Kidney (tissue), 14 donors: Measurements from ENCODE around the gene MICAL2. TPM values are rescaled to one million over a fixed set of nuclear protein-coding genes. Genes with fewer than 3 reads are reported as not detected.

Source experiments
- DNase-seq, 5 donors: peaks; one replicate each; pipeline ENCODE4 v3.0.0-alpha.2; 2013 to 2020
- FAIRE-seq: peaks from 2 replicates; lab custom pipeline; 2012; peaks lifted over from hg19 to GRCh38; lab: Jason Lieb, UNC
- H3K27ac ChIP-seq, 2 donors: one replicate each; pipeline ENCODE4 v1.7.0; 2013; ENCODE audit warnings: low read depth in 2 of 2, low read length in 2 of 2, inconsistent platforms in 1 of 2
- H3K27me3 ChIP-seq: one replicate; pipeline ENCODE4 v1.7.1; 2013; ENCODE audit warnings: low read length, inconsistent platforms; ENCODE audit not compliant: control insufficient read depth, insufficient read depth
- H3K36me3 ChIP-seq, 3 donors: one replicate each; pipeline versions ENCODE4 v1.7.0 to v1.7.1; 2013; ENCODE audit warnings: low read length in 3 of 3, control low read depth in 1 of 3, inconsistent platforms in 1 of 3; ENCODE audit not compliant: insufficient read depth in 3 of 3, control insufficient read depth in 2 of 3
- H3K4me1 ChIP-seq, 3 donors: one replicate each; pipeline versions ENCODE4 v1.7.0 to v1.7.1; 2013; ENCODE audit warnings: low read length in 3 of 3, inconsistent platforms in 1 of 3, low read depth in 1 of 3; ENCODE audit not compliant: control insufficient read depth in 2 of 3, insufficient read depth in 2 of 3
- H3K4me3 ChIP-seq, 3 donors: one replicate each; pipeline versions ENCODE4 v1.7.0 to v1.8.1; 2013; ENCODE audit warnings: low read length in 3 of 3, control low read depth in 1 of 3, inconsistent platforms in 1 of 3
- H3K9ac ChIP-seq, 3 donors: one replicate each; pipeline versions ENCODE4 v1.7.0 to v1.7.1; 2013; ENCODE audit warnings: low read length in 3 of 3, control low read depth in 1 of 3, inconsistent platforms in 1 of 3
- H3K9me3 ChIP-seq, 3 donors: one replicate each; pipeline versions ENCODE4 v1.7.0 to v1.7.1; 2013; ENCODE audit warnings: low read length in 3 of 3, control low read depth in 1 of 3, inconsistent platforms in 1 of 3; ENCODE audit not compliant: control insufficient read depth in 2 of 3, insufficient read depth in 1 of 3
- CTCF ChIP-seq: IDR thresholded peaks from 3 replicates; pipeline ENCODE4 v1.5.1; 2012; ENCODE audit warnings: mild to moderate bottlenecking, moderate library complexity, borderline replicate concordance; ENCODE audit not compliant: insufficient read depth; ENCODE audit errors: extremely low read depth
- intact Hi-C: fragments of 100-400 bp; cut with DNase I; formaldehyde crosslinking; loops from one replicate; pipeline ENCODE4 v1.11.1; 2022
- polyA plus RNA-seq: library from polyadenylated mRNA; stranded (reverse); fragments of 350-450 nt; fragmentation: Illumina TruSeq; extraction: RNeasy Lipid Tissue Mini Kit (QIAGEN cat#74804); gene quantifications from one replicate; pipeline ENCODE4 v1.2.3, GENCODE V29; 2014; ENCODE audit warnings: low read depth, low replicate concordance; ENCODE audit not compliant: insufficient read depth
- total RNA-seq: library from RNA; stranded (reverse); fragmentation: NEBNext Ultra II Directional; extraction: Animal tissue kit (Norgen Biotek cat#: 25700); gene quantifications from one replicate; pipeline ENCODE4 v1.2.1, GENCODE V29; 2021
- donor health status: control.
- donor health status: control.
- donor health status: control.
- donor health status: control.
- donor health status: control.
- donor health status: DM: yes; HTN: yes; CAD: no.
- donor health status: Normal renal cell carcinoma (clear cell type).

The MICAL2 gene
- total and polyA plus RNA-seq, 2 donors from 2014 or later, result 7.8 to 64.5 TPM

- H3K4me3 ChIP-seq, result no peak overlapping the region
- TF ChIP-seq CTCF, result no peak
- FAIRE-seq (no peak), DNase-seq (no peak)
- no peak overlapping the region for H3K9ac ChIP-seq
- H3K36me3 ChIP-seq, result no peaks in the 10 kb centered on the region
- H3K9me3 ChIP-seq, result no peaks in the 10 kb centered on the region
- intact Hi-C loops, result no loop called here
- no peaks in the 10 kb centered on the region for H3K27me3 ChIP-seq
- no peak overlapping the region for H3K27ac ChIP-seq
- H3K4me1 ChIP-seq, result no peaks in the 10 kb centered on the region
Measured at GRCh38 chr11:12127206-12127898, 17.0 kb downstream of the MICAL2 start.

GRCh38 chr11:12128301-12128751, 17.9 kb downstream of the MICAL2 start:
- intact Hi-C loops, result no loop called here
- Histone ChIP-seq H3K4me1 (no peaks in the 10 kb centered on the region), H3K27ac (no peak overlapping the region), H3K36me3 (no peaks in the 10 kb centered on the region), H3K9me3 (no peaks in the 10 kb centered on the region), H3K9ac (no peak overlapping the region), H3K4me3 (no peak overlapping the region), H3K27me3 (no peaks in the 10 kb centered on the region)
- no peak for TF ChIP-seq CTCF
- DNase-seq, result no peak
- FAIRE-seq, result no peak

- no peaks in the 10 kb centered on the region for H3K4me1 ChIP-seq
- H3K27ac ChIP-seq, result no peak overlapping the region
- intact Hi-C loops, result no loop called here
- no peak overlapping the region for H3K4me3 ChIP-seq
- H3K36me3 ChIP-seq, result no peaks in the 10 kb centered on the region
- H3K9ac ChIP-seq, result no peak overlapping the region
- no peak for DNase-seq
- no peak for FAIRE-seq
- no peaks in the 10 kb centered on the region for H3K27me3 ChIP-seq
- H3K9me3 ChIP-seq, result no peaks in the 10 kb centered on the region
- no peak for TF ChIP-seq CTCF
Measured at GRCh38 chr11:12129227-12129626, 18.8 kb downstream of the MICAL2 start.
